Measurements from ENCODE around the gene ADSS2. TPM values are rescaled to one million over a fixed set of nuclear protein-coding genes. Genes with fewer than 3 reads are reported as not detected.

ADSS2 gene
- total RNA-seq, 1 experiment from 2014 or later = 82.8 TPM

DNA sequence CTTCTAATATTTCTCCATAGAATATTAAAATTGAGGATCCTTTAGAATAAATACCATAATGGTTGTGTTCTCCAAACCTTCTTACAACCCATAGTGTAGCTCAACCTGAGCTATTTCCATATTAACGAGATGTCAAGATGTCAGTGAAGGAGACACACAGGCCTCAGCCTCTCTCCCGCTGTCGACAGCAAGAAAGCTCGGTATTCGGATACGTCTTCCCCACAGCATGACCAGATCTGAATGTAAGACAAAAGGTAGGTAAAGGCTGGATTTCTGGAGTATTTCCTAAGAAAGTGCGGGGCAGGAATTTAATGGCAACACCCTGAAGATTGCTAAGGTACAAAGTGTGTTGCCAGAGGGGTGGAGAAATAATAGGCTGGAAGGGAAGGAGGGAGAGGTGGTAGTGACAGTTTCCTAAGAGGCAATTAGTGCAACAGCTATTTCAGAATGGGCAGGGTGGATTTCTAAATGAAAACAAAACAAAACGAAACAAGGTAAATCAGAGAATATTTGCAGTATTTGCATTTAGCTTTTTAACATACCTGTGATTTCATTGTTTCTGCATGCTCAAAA is 1.7 kb downstream of the ADSS2 start:
- peak overlapping the region; percentile 76; the same call in 1 of the 2 replicates for H3K27ac Mint-ChIP-seq
- H3K9me3 Mint-ChIP-seq = no peaks in the 10 kb centered on the region
- POLR2A ChIA-PET = no interaction called here
- no peak for DNase-seq (ENCODE audit: low spot score)
- H3K27me3 Mint-ChIP-seq (ENCODE audit: low read depth) = no peaks in the 10 kb centered on the region
- peaks cover 77% of the 10 kb centered on the region for H3K4me1 Mint-ChIP-seq
- H3K4me3 Mint-ChIP-seq = peak overlapping the region; percentile 90
- ATAC-seq = no peak
- H3K36me3 Mint-ChIP-seq = peaks cover 3% of the 10 kb centered on the region; the same call in 1 of the 2 replicates
- TF ChIP-seq CREB1 (CRISPR knock-in tag; IDR thresholded peaks at IDR 0.05) = no peak
- TF ChIP-seq ZBTB21 (CRISPR knock-in tag; IDR thresholded peaks at IDR 0.05; ENCODE audit: borderline replicate concordance) = no peak
- TF ChIP-seq, protein P1, sequence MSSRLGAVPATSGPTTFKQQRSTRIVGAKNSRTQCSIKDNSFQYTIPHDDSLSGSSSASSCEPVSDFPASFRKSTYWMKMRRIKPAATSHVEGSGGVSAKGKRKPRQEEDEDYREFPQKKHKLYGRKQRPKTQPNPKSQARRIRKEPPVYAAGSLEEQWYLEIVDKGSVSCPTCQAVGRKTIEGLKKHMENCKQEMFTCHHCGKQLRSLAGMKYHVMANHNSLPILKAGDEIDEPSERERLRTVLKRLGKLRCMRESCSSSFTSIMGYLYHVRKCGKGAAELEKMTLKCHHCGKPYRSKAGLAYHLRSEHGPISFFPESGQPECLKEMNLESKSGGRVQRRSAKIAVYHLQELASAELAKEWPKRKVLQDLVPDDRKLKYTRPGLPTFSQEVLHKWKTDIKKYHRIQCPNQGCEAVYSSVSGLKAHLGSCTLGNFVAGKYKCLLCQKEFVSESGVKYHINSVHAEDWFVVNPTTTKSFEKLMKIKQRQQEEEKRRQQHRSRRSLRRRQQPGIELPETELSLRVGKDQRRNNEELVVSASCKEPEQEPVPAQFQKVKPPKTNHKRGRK (CRISPR knock-in tag; IDR thresholded peaks at IDR 0.05; ENCODE audit: borderline replicate concordance) = no peak
- no peak for TF ChIP-seq GRHL2 (CRISPR knock-in tag; IDR thresholded peaks at IDR 0.05; ENCODE audit: insufficient replicate concordance, severe bottlenecking)
- no peak for TF ChIP-seq ETV6 (CRISPR knock-in tag; IDR thresholded peaks at IDR 0.05)
- no peak for TF ChIP-seq TEAD1 (CRISPR knock-in tag; IDR thresholded peaks at IDR 0.05)
- TF ChIP-seq FOXJ3 (CRISPR knock-in tag; IDR thresholded peaks at IDR 0.05; ENCODE audit: borderline replicate concordance) = no peak
- TF ChIP-seq, protein P2, sequence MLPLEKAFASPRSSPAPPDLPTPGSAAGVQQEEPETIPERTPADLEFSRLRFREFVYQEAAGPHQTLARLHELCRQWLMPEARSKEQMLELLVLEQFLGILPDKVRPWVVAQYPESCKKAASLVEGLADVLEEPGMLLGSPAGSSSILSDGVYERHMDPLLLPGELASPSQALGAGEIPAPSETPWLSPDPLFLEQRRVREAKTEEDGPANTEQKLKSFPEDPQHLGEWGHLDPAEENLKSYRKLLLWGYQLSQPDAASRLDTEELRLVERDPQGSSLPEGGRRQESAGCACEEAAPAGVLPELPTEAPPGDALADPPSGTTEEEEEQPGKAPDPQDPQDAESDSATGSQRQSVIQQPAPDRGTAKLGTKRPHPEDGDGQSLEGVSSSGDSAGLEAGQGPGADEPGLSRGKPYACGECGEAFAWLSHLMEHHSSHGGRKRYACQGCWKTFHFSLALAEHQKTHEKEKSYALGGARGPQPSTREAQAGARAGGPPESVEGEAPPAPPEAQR (CRISPR knock-in tag; IDR thresholded peaks at IDR 0.05) = no peak
- TF ChIP-seq, protein P3, sequence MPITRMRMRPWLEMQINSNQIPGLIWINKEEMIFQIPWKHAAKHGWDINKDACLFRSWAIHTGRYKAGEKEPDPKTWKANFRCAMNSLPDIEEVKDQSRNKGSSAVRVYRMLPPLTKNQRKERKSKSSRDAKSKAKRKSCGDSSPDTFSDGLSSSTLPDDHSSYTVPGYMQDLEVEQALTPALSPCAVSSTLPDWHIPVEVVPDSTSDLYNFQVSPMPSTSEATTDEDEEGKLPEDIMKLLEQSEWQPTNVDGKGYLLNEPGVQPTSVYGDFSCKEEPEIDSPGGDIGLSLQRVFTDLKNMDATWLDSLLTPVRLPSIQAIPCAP (CRISPR knock-in tag; IDR thresholded peaks at IDR 0.05) = no peak
- TF ChIP-seq ZNF416 (CRISPR knock-in tag; IDR thresholded peaks at IDR 0.05) = no peak
- TF ChIP-seq ATF1 (CRISPR knock-in tag; IDR thresholded peaks at IDR 0.05) = no peak
- CTCF ChIA-PET = no interaction called here

DNA sequence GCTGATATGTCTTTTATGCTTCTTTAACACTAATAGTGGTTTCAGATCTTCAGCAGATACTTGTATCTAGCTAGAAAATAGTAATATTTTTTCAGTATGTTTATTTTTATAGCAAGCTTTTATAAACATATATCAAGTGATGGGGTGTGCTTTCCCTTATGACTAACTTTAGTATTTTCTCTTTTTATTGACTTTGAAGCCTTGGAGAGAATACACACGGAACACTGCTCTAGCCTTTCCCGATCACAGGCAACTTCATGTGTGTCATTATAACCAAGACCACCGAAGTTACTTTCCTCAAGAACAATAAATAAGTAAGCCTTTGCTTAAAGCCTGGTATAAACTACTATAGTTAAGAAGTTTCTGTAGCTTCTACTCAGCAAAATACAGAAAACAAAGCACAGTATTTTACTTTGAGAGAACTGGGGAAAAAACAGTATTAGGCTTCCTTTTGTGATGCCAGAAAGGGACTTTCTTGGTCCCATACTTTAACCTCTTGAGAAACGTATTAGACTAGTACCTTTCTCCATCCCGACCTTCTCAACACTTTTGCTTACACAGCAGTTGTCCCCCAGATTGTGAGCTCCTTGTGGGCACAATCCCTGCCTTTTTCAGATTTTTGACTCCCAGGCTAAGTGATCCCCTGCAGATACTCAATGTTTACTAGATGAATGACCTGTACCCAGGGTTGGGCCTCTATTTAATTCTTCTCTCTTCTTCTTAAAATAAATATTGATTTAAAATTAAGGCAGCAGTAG is 3.3 kb downstream of the ADSS2 start:
- peaks cover 6% of the 10 kb centered on the region for H3K36me3 Mint-ChIP-seq
- H3K9me3 Mint-ChIP-seq = no peaks in the 10 kb centered on the region
- H3K4me3 Mint-ChIP-seq = peak overlapping the region; percentile 90
- H3K4me1 Mint-ChIP-seq = peaks cover 66% of the 10 kb centered on the region
- H3K27ac Mint-ChIP-seq = peak overlapping the region; percentile 92
- DNase-seq (ENCODE audit: low spot score) (no peak), ATAC-seq (no peak)
- ChIA-PET CTCF (no interaction called here), POLR2A (no interaction called here)
- no peaks in the 10 kb centered on the region for H3K27me3 Mint-ChIP-seq (ENCODE audit: low read depth)
- TF ChIP-seq FOXJ3 (CRISPR knock-in tag; IDR thresholded peaks at IDR 0.05; ENCODE audit: borderline replicate concordance) (no peak), RORB (CRISPR knock-in tag; IDR thresholded peaks at IDR 0.05) (no peak), NR1H2 (CRISPR knock-in tag; IDR thresholded peaks at IDR 0.05) (no peak), SMAD3 (CRISPR knock-in tag; IDR thresholded peaks at IDR 0.05; ENCODE audit: borderline replicate concordance) (no peak), ZBTB21 (CRISPR knock-in tag; IDR thresholded peaks at IDR 0.05; ENCODE audit: borderline replicate concordance) (no peak), TEAD1 (CRISPR knock-in tag; IDR thresholded peaks at IDR 0.05) (no peak), GABPB1 (CRISPR knock-in tag; IDR thresholded peaks at IDR 0.05) (no peak), ZNF263 (CRISPR knock-in tag; IDR thresholded peaks at IDR 0.05; ENCODE audit: low read depth) (no peak), ZNF138 (CRISPR knock-in tag; conservative IDR thresholded peaks at IDR 0.05) (no peak), KAT7 (CRISPR knock-in tag; IDR thresholded peaks at IDR 0.05; ENCODE audit: borderline replicate concordance) (no peak), CBFB (CRISPR knock-in tag; IDR thresholded peaks at IDR 0.05; ENCODE audit: low read depth) (no peak)
- TF ChIP-seq, protein P4, sequence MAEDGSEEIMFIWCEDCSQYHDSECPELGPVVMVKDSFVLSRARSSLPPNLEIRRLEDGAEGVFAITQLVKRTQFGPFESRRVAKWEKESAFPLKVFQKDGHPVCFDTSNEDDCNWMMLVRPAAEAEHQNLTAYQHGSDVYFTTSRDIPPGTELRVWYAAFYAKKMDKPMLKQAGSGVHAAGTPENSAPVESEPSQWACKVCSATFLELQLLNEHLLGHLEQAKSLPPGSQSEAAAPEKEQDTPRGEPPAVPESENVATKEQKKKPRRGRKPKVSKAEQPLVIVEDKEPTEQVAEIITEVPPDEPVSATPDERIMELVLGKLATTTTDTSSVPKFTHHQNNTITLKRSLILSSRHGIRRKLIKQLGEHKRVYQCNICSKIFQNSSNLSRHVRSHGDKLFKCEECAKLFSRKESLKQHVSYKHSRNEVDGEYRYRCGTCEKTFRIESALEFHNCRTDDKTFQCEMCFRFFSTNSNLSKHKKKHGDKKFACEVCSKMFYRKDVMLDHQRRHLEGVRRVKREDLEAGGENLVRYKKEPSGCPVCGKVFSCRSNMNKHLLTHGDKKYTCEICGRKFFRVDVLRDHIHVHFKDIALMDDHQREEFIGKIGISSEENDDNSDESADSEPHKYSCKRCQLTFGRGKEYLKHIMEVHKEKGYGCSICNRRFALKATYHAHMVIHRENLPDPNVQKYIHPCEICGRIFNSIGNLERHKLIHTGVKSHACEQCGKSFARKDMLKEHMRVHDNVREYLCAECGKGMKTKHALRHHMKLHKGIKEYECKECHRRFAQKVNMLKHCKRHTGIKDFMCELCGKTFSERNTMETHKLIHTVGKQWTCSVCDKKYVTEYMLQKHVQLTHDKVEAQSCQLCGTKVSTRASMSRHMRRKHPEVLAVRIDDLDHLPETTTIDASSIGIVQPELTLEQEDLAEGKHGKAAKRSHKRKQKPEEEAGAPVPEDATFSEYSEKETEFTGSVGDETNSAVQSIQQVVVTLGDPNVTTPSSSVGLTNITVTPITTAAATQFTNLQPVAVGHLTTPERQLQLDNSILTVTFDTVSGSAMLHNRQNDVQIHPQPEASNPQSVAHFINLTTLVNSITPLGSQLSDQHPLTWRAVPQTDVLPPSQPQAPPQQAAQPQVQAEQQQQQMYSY (CRISPR knock-in tag; IDR thresholded peaks at IDR 0.05) = no peak
- TF ChIP-seq, protein P5, sequence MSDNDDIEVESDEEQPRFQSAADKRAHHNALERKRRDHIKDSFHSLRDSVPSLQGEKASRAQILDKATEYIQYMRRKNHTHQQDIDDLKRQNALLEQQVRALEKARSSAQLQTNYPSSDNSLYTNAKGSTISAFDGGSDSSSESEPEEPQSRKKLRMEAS (CRISPR knock-in tag; IDR thresholded peaks at IDR 0.05) = no peak
- TF ChIP-seq, protein P6, sequence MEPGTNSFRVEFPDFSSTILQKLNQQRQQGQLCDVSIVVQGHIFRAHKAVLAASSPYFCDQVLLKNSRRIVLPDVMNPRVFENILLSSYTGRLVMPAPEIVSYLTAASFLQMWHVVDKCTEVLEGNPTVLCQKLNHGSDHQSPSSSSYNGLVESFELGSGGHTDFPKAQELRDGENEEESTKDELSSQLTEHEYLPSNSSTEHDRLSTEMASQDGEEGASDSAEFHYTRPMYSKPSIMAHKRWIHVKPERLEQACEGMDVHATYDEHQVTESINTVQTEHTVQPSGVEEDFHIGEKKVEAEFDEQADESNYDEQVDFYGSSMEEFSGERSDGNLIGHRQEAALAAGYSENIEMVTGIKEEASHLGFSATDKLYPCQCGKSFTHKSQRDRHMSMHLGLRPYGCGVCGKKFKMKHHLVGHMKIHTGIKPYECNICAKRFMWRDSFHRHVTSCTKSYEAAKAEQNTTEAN (CRISPR knock-in tag; IDR thresholded peaks at IDR 0.05) = no peak
- TF ChIP-seq, protein P7, sequence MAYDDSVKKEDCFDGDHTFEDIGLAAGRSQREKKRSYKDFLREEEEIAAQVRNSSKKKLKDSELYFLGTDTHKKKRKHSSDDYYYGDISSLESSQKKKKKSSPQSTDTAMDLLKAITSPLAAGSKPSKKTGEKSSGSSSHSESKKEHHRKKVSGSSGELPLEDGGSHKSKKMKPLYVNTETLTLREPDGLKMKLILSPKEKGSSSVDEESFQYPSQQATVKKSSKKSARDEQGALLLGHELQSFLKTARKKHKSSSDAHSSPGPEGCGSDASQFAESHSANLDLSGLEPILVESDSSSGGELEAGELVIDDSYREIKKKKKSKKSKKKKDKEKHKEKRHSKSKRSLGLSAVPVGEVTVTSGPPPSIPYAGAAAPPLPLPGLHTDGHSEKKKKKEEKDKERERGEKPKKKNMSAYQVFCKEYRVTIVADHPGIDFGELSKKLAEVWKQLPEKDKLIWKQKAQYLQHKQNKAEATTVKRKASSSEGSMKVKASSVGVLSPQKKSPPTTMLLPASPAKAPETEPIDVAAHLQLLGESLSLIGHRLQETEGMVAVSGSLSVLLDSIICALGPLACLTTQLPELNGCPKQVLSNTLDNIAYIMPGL (CRISPR knock-in tag; IDR thresholded peaks at IDR 0.05) = no peak
